ENCODE data around the gene SULT1C2.

DNA sequence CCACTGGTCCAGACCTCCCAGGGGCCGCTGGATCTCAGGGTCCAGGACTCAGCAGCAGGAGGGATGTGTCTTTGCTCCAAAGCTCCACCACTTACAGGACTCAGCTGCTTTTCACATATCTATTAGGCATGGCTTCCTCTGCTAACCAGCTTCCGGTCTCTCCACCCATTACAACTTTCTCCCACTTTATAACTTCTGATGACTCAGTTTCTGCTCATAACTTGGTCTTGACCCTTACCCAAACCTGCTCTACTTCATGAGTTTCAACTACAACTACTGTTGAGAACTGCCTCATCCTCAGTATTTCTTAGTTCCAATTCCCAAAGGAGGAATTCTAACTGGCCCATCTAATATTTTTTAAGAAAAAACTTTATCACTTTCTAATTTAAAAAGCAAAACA is 17.2 kb downstream of the SULT1C2 start:
- TF ChIP-seq, protein P1, sequence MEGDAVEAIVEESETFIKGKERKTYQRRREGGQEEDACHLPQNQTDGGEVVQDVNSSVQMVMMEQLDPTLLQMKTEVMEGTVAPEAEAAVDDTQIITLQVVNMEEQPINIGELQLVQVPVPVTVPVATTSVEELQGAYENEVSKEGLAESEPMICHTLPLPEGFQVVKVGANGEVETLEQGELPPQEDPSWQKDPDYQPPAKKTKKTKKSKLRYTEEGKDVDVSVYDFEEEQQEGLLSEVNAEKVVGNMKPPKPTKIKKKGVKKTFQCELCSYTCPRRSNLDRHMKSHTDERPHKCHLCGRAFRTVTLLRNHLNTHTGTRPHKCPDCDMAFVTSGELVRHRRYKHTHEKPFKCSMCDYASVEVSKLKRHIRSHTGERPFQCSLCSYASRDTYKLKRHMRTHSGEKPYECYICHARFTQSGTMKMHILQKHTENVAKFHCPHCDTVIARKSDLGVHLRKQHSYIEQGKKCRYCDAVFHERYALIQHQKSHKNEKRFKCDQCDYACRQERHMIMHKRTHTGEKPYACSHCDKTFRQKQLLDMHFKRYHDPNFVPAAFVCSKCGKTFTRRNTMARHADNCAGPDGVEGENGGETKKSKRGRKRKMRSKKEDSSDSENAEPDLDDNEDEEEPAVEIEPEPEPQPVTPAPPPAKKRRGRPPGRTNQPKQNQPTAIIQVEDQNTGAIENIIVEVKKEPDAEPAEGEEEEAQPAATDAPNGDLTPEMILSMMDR (IDR thresholded peaks at IDR 0.05) = no peak
- no peak for TF ChIP-seq POLR2A (IDR thresholded peaks at IDR 0.05)
- TF ChIP-seq EP300 (IDR thresholded peaks at IDR 0.05) = no peak
